ENCODE measurements around the gene SERAC1. TPM values are rescaled to one million over a fixed set of nuclear protein-coding genes. Genes with fewer than 3 reads are reported as not detected.

The SERAC1 gene
- total and polyA plus RNA-seq, 2 of the 4 experiments (the other 2 are of a cell fraction) = 7.7 to 15.6 TPM

- peak overlapping the region; percentile 11 to 94; a peak in 2 of 4 replicates for H4K8ac ChIP-seq (ENCODE audit: low read depth in 2 of 2, low read length in 2 of 2)
- H3K18ac ChIP-seq (ENCODE audit: low read depth, low read length) = no peak overlapping the region
- H3K4ac ChIP-seq (ENCODE audit: low read depth, low read length) = peak overlapping the region; percentile 95; the same call in 1 of the 2 replicates
- H4K20me1 ChIP-seq (ENCODE audit: insufficient read depth, low read length) = no peaks in the 10 kb centered on the region
- H2BK120ac ChIP-seq (ENCODE audit: low read depth, low read length) = peak overlapping the region; percentile 94; the same call in 1 of the 2 replicates
- intact Hi-C loops (cut with micrococcal nuclease) (no loop called here), in situ Hi-C loops (cut with MboI; ENCODE audit: low sequenced_read_pairs) (no loop called here), dilution Hi-C loops (cut with HindIII; ENCODE audit: low sequenced_read_pairs, unreplicated experiment) (no loop called here)
- peaks cover 11% of the 10 kb centered on the region for H3K4me1 ChIP-seq (ENCODE audit: control insufficient read depth, insufficient read depth, low read length)
- H3K56ac ChIP-seq (ENCODE audit: extremely low read depth, insufficient read depth, low read length) = no peak overlapping the region
- no peak overlapping the region for H4K5ac ChIP-seq (ENCODE audit: low read depth, low read length)
- H2AK9ac ChIP-seq (replicated peaks; ENCODE audit: low read depth, low read length, poor library complexity) = no peak overlapping the region
- H2AFZ ChIP-seq (replicated peaks; ENCODE audit: low read length, poor library complexity) = no peak overlapping the region
- no peak overlapping the region for H3K9ac ChIP-seq (ENCODE audit: low read depth, low read length)
- POLR2A ChIA-PET (ENCODE audit: unreplicated experiment) = interaction anchor here (0.6 kb wide), 1 partner anchor 13 kb away, joined by 3 read pairs; no protein-coding TSS in a partner anchor
- H3K27ac ChIP-seq (ENCODE audit: insufficient read depth, low read length) = no peak overlapping the region; the same call in 1 of the 2 replicates
- no peak overlapping the region for H2AK5ac ChIP-seq (ENCODE audit: low read depth, low read length)
- H2BK20ac ChIP-seq (ENCODE audit: low read depth, low read length) = no peak overlapping the region
- H3K23ac ChIP-seq (ENCODE audit: low read depth, low read length) = no peak overlapping the region
- DNase-seq (no peak), ATAC-seq (ENCODE audit: low read depth) (no peak)
- no CpG with 5 or more reads among the region's 5 CpGs for WGBS, 2 experiments (ENCODE audit: extremely low coverage in 2 of 2, insufficient read length in 1 of 2)
- TF ChIP-seq CHD1 (IDR thresholded peaks at IDR 0.05; ENCODE audit: low read depth, low read length) (no peak), RAD21 (IDR thresholded peaks at IDR 0.05; ENCODE audit: low read length) (no peak), FOS (IDR thresholded peaks at IDR 0.05; ENCODE audit: low read depth, low read length) (no peak)
- H3K4me2 ChIP-seq (ENCODE audit: low read depth, low read length) = no peak overlapping the region
- peaks cover 2% of the 10 kb centered on the region; the same call in 1 of the 2 replicates for H3K36me3 ChIP-seq (ENCODE audit: control insufficient read depth, insufficient read depth, low read length)
- BruUV-seq (replicated peaks) = no TSS peak
- H3K27me3 ChIP-seq (ENCODE audit: control insufficient read depth, insufficient read depth, low read length) = no peaks in the 10 kb centered on the region
- H3K14ac ChIP-seq (replicated peaks; ENCODE audit: low read depth, low read length) = no peak overlapping the region
- no peak overlapping the region for H2BK15ac ChIP-seq (ENCODE audit: low read depth, low read length)
- H3K9me3 ChIP-seq (ENCODE audit: control insufficient read depth, insufficient read depth, low read length) = no peaks in the 10 kb centered on the region
- peaks cover 14 to 39% of the 10 kb centered on the region in 2 experiments; a peak in 3 of 4 replicates for H3K79me1 ChIP-seq (ENCODE audit: low read depth in 1 of 2, low read length in 2 of 2)
- H3K4me3 ChIP-seq (ENCODE audit: insufficient read depth, low read depth, low read length) = no peak overlapping the region
- peak overlapping the region; percentile 87; the same call in 1 of the 2 replicates for H4K91ac ChIP-seq (ENCODE audit: insufficient read depth, low read depth, low read length)
- H3K9me1 ChIP-seq (ENCODE audit: insufficient read depth, low read length) = peaks cover 4% of the 10 kb centered on the region
- H2BK5ac ChIP-seq (ENCODE audit: low read depth, low read length, poor library complexity, severe bottlenecking) = peak overlapping the region; percentile 94
- CTCF ChIA-PET = interaction anchor here (0.7 kb wide), 1 partner anchor 186 kb away, joined by 3 read pairs; no protein-coding TSS in a partner anchor
These were observed 3.9 kb upstream of the SERAC1 start for GRCh38 chr6:158172001-158172400.

Measured in IMR-90 (cell line).